SK-N-SH (cell line): ENCODE data around the gene GLYR1. TPM values are rescaled to one million over a fixed set of nuclear protein-coding genes. Genes with fewer than 3 reads are reported as not detected.

Experiments
- CTCF ChIA-PET: fragments of 300-600, 350-600 bp; formaldehyde crosslinking; extraction: SDS; loops from one replicate; lab custom pipeline; 2021; lab: Yijun Ruan, JAX
- POLR2A ChIA-PET: fragments of 350-600 bp; sonication (Branson Sonifier 250); formaldehyde crosslinking; extraction: SDS; loops from one replicate; lab custom pipeline; 2020; ENCODE audit warnings: antibody characterized with exemption, inconsistent platforms; lab: Yijun Ruan, JAX
- DNase-seq: peaks from one replicate; pipeline ENCODE4 v3.0.0; 2012
- H2AFZ ChIP-seq: fragments of 200-600 bp; sonication (generic); 2 replicates; pipeline ENCODE4 v1.8.1; 2016; ENCODE audit warnings: antibody characterized with exemption, mild to moderate bottlenecking, low read depth
- H3F3A ChIP-seq: fragments of 200-600 bp; sonication (generic); replicated peaks from 2 replicates; pipeline ENCODE3; 2016; ENCODE audit warnings: antibody characterized with exemption, mild to moderate bottlenecking; ENCODE audit not compliant: insufficient read depth
- H3K27ac ChIP-seq, 2 experiments: fragments of 200-500 bp in 1 of 2; fragments of 200-600 bp in 1 of 2; sonication (Bioruptor generic) in 1 of 2; sonication (generic), shearing (Covaris generic) in 1 of 2; 2 replicates each; pipeline versions ENCODE4 v1.5.1 to v1.6.1; 2014 to 2016; ENCODE audit warnings: low read depth in 2 of 2, inconsistent platforms in 1 of 2, low read length in 1 of 2, mild to moderate bottlenecking in 1 of 2, mixed read lengths in 1 of 2
- H3K27me3 ChIP-seq: fragments of 200-600 bp; sonication (generic), shearing (Covaris generic); 2 replicates; pipeline ENCODE4 v1.6.1; 2016; ENCODE audit warnings: mixed run types; ENCODE audit not compliant: insufficient read depth
- H3K36me3 ChIP-seq, 2 experiments: fragments of 200-500 bp in 1 of 2; fragments of 200-600 bp in 1 of 2; sonication (Bioruptor generic) in 1 of 2; sonication (generic) in 1 of 2; replicated peaks in 1 of 2; 2 replicates each; pipeline versions ENCODE3 to v1.5.1; 2014 to 2016; ENCODE audit warnings: low read length in 1 of 2, mild to moderate bottlenecking in 1 of 2; ENCODE audit not compliant: insufficient read depth in 2 of 2, control insufficient read depth in 1 of 2
- H3K4me1 ChIP-seq, 2 experiments: fragments of 200-500 bp in 1 of 2; fragments of 200-600 bp in 1 of 2; sonication (Bioruptor generic) in 1 of 2; sonication (generic), shearing (Covaris generic) in 1 of 2; 2 replicates each; pipeline versions ENCODE4 v1.5.1 to v1.6.1; 2014 to 2016; ENCODE audit warnings: low read depth in 1 of 2, low read length in 1 of 2, mixed run types in 1 of 2; ENCODE audit not compliant: insufficient read depth in 2 of 2, control insufficient read depth in 1 of 2
- H3K4me2 ChIP-seq: fragments of 200-600 bp; sonication (generic), shearing (Covaris generic); 2 replicates; pipeline ENCODE4 v1.6.1; 2017; ENCODE audit warnings: mixed run types
- H3K4me3 ChIP-seq, 2 experiments: fragments of 200-500 bp in 1 of 2; fragments of 200-600 bp in 1 of 2; sonication (Bioruptor generic) in 1 of 2; sonication (generic), shearing (Covaris generic) in 1 of 2; 2 replicates each; pipeline versions ENCODE4 v1.5.1 to v1.8.1; 2014 to 2016; ENCODE audit warnings: low read depth in 2 of 2, inconsistent platforms in 1 of 2, low read length in 1 of 2, mild to moderate bottlenecking in 1 of 2, mixed read lengths in 1 of 2, moderate library complexity in 1 of 2
- H3K79me2 ChIP-seq: fragments of 200-600 bp; sonication (generic); 2 replicates; pipeline ENCODE4 v1.8.1; 2017; ENCODE audit warnings: mild to moderate bottlenecking; ENCODE audit not compliant: insufficient read depth
- H3K9ac ChIP-seq: fragments of 200-600 bp; sonication (generic); 2 replicates; pipeline ENCODE4 v1.6.1; 2017; ENCODE audit warnings: mixed run types
- H3K9me2 ChIP-seq: fragments of 200-600 bp; sonication (generic); 2 replicates; pipeline ENCODE4 v1.6.1; 2017; ENCODE audit warnings: mixed run types
- H3K9me3 ChIP-seq: fragments of 200-600 bp; sonication (generic); 2 replicates; pipeline ENCODE4 v1.6.1; 2017; ENCODE audit warnings: mixed run types, mild to moderate bottlenecking, moderate library complexity
- H4K20me1 ChIP-seq: fragments of 200-600 bp; sonication (generic); 2 replicates; pipeline ENCODE4 v1.6.1; 2017; ENCODE audit warnings: mild to moderate bottlenecking, mixed run types; ENCODE audit not compliant: insufficient read depth
- CHD2 ChIP-seq: fragments of 150-350 bp; IDR thresholded peaks from 2 replicates; pipeline ENCODE4 v1.6.1; 2018; ENCODE audit warnings: low read length; ENCODE audit not compliant: partially characterized antibody
- ELF1 ChIP-seq: IDR thresholded peaks from 2 replicates; pipeline ENCODE4 v1.4.0; 2012
- MEF2A ChIP-seq: IDR thresholded peaks from 2 replicates; pipeline ENCODE4 v1.4.0; 2012; ENCODE audit warnings: low read depth, borderline replicate concordance
- PBX3 ChIP-seq: IDR thresholded peaks from 2 replicates; pipeline ENCODE4; 2012
- POLR2AphosphoS5 ChIP-seq: IDR thresholded peaks from 2 replicates; pipeline ENCODE4 v1.6.1; 2012; ENCODE audit warnings: low read depth, low read length
- REST ChIP-seq: IDR thresholded peaks from 2 replicates; pipeline ENCODE4 v1.6.1; 2012; ENCODE audit warnings: mild to moderate bottlenecking, low read depth, low read length, moderate library complexity
- RXRA ChIP-seq: IDR thresholded peaks from 2 replicates; pipeline ENCODE4 v1.4.0; 2012; ENCODE audit warnings: low read depth, mild to moderate bottlenecking, borderline replicate concordance
- SIN3A ChIP-seq: IDR thresholded peaks from 2 replicates; pipeline ENCODE4 v1.6.1; 2012; ENCODE audit warnings: low read depth, mild to moderate bottlenecking, low read length, moderate library complexity, borderline replicate concordance
- WGBS: methylation state at CpG from one replicate; pipeline ENCODE4 v1.1.6; 2017; ENCODE audit warnings: low lambda C conversion rate; 5-methylcytosine and 5-hydroxymethylcytosine counted together
- polyA plus RNA-seq, 3 experiments: library from polyadenylated mRNA; depleted of rRNA; stranded (reverse); fragments of >200 nt; gene quantifications; 2 replicates each; pipeline ENCODE4 v1.2.3, GENCODE V29; 2012

GLYR1 gene
- polyA plus RNA-seq, 1 of the 3 experiments (the other 2 are of a cell fraction) = 40.1 TPM

- H3K27me3 ChIP-seq = no peaks in the 10 kb centered on the region
- no peaks in the 10 kb centered on the region for H3K9me2 ChIP-seq
- DNase-seq = no peak
- H4K20me1 ChIP-seq = peaks cover 24% of the 10 kb centered on the region
- H2AFZ ChIP-seq = no peak overlapping the region
- ChIA-PET POLR2A (no interaction called here), CTCF (no interaction called here)
- no peak overlapping the region for H3K4me3 ChIP-seq
- peaks cover 33% of the 10 kb centered on the region for H3K79me2 ChIP-seq
- no peak overlapping the region for H3K9ac ChIP-seq
- no peaks in the 10 kb centered on the region for H3K9me3 ChIP-seq
- no peak overlapping the region for H3K27ac ChIP-seq
- WGBS = no CpG with 5 or more reads among the region's 4 CpGs
- no peaks in the 10 kb centered on the region for H3F3A ChIP-seq
- H3K4me1 ChIP-seq = no peaks in the 10 kb centered on the region
- TF ChIP-seq POLR2AphosphoS5 (no peak), REST (no peak), MEF2A (no peak), ELF1 (no peak), PBX3 (no peak), RXRA (no peak), SIN3A (no peak)
- H3K36me3 ChIP-seq = peaks cover 27 to 70% of the 10 kb centered on the region in 2 experiments
- no peak overlapping the region for H3K4me2 ChIP-seq
Measured at GRCh38 chr16:4871071-4871470, 24.0 kb upstream of the GLYR1 start.

- no peak overlapping the region for H3K9ac ChIP-seq
- no peak overlapping the region for H3K27ac ChIP-seq
- H3K4me2 ChIP-seq = no peak overlapping the region
- H3K9me3 ChIP-seq = no peaks in the 10 kb centered on the region
- H3K79me2 ChIP-seq = peaks cover 41% of the 10 kb centered on the region
- no peaks in the 10 kb centered on the region for H3K9me2 ChIP-seq
- H3K27me3 ChIP-seq = no peaks in the 10 kb centered on the region
- TF ChIP-seq CHD2 = no peak
- TF ChIP-seq, all 33 proteins: peak for 0
- no peaks in the 10 kb centered on the region for H3F3A ChIP-seq
- H3K36me3 ChIP-seq = peaks cover 20 to 65% of the 10 kb centered on the region in 2 experiments
- ChIA-PET POLR2A (interaction anchor here (0.8 kb wide), 1 partner anchor 25 kb away, joined by 3 read pairs; no protein-coding TSS in a partner anchor), CTCF (interaction anchor here (1.0 kb wide), 1 partner anchor 15 kb away, joined by 3 read pairs; no protein-coding TSS in a partner anchor)
- DNase-seq = no peak
- H3K4me3 ChIP-seq = no peak overlapping the region
- H3K4me1 ChIP-seq = no peaks in the 10 kb centered on the region
- WGBS = 95% methylated on average over 13 of the region's 21 CpGs
- no peak overlapping the region for H2AFZ ChIP-seq
- H4K20me1 ChIP-seq = peaks cover 24% of the 10 kb centered on the region
Measured at GRCh38 chr16:4870138-4870671, 23.1 kb upstream of the GLYR1 start.
